Peyer's patch (tissue), 4 donors: ENCODE measurements around the gene RPA3. TPM values are rescaled to one million over a fixed set of nuclear protein-coding genes. Genes with fewer than 3 reads are reported as not detected.
A peak's percentile ranks its signal among the peaks of the same experiment; 100 is the strongest.

Experiments used
- DNase-seq, 3 donors: peaks; one replicate each; pipeline ENCODE4 v3.0.0-alpha.2; 2017 to 2019
- H3K27ac ChIP-seq, 4 donors: fragments of 200-600 bp; sonication (generic); one replicate each; pipeline ENCODE4 v1.5.1; 2016 to 2019
- H3K27me3 ChIP-seq, 2 donors: fragments of 200-600 bp; sonication (generic); one replicate each; pipeline ENCODE4 v1.5.1; 2019
- H3K36me3 ChIP-seq, 3 donors: fragments of 200-600 bp; sonication (generic); one replicate each; pipeline ENCODE4 v1.5.1; 2016 to 2019
- H3K4me1 ChIP-seq, 4 donors: fragments of 200-600 bp; sonication (generic); one replicate each; pipeline ENCODE4 v1.5.1; 2016 to 2019
- H3K4me3 ChIP-seq, 4 donors: fragments of 200-600 bp; sonication (generic); 1 replicate in 3 of 4; 2 replicates in 1 of 4; pipeline ENCODE4 v1.5.1; 2016 to 2019; ENCODE audit warnings: mild to moderate bottlenecking in 1 of 4
- H3K9me3 ChIP-seq, 4 donors: fragments of 200-600 bp; sonication (generic); one replicate each; pipeline ENCODE4 v1.5.1; 2016 to 2019; ENCODE audit warnings: mild to moderate bottlenecking in 1 of 4
- CTCF ChIP-seq, 6 experiments: fragments of 450-650 bp in 4 of 6; fragments of 200-600 bp in 2 of 6; sonication (generic) in 1 of 6; IDR thresholded peaks; one replicate each; pipeline ENCODE4 v1.5.1; 2017 to 2019; ENCODE audit warnings: antibody characterized with exemption in 6 of 6, mild to moderate bottlenecking in 3 of 6, moderate library complexity in 1 of 6
- POLR2A ChIP-seq, 2 donors: fragments of 450-650 bp; IDR thresholded peaks; one replicate each; pipeline ENCODE4 v1.5.1; 2017; ENCODE audit warnings: antibody characterized with exemption in 2 of 2, mild to moderate bottlenecking in 2 of 2, moderate library complexity in 2 of 2
- total RNA-seq, 4 donors: library from RNA; depleted of rRNA; stranded (reverse); fragments of >200 nt; gene quantifications; one replicate each; pipeline ENCODE4 v1.1.0, GENCODE V29; 2016

The RPA3 gene
- total RNA-seq, 4 donors from 2014 or later = 11.3 to 23.6 (median 19.4) TPM

DNA sequence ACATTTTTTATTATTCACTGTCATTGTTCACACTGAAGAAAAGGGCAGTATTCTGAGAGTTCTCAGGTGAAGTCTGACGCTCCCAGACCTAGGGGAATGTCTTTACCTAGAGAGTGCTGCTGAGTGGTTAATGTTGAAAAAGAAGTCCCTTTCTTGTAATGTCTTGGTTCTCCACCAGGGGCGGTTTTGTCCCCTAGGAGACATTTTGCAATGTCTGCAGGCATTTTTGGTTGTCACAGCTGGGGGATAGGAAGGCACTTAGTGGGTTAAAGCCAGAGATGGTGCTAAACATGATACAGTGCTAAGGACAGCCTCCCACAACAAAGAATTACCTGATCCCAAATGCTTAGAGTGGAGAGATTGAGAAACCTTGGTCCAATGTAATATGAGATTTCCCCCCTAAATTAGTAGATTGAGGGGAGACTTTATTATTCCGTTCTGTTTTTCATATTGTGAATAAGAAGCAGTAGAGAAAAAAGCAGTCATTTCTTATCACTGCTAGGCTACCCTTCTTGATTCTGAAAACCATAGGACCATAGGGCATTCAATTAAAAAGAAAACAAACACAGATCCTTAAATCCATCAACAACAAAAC lies 64.7 kb downstream of the RPA3 start:
- DNase-seq = no peak
- no peaks in the 10 kb centered on the region for H3K4me1 ChIP-seq
- no peak overlapping the region for H3K27ac ChIP-seq
- H3K4me3 ChIP-seq = no peak overlapping the region
- TF ChIP-seq POLR2A (IDR thresholded peaks at IDR 0.05) (no peak), CTCF (IDR thresholded peaks at IDR 0.05) (peak in 5 of 6 experiments; percentile 16 to 31 (median 30))
- no peaks in the 10 kb centered on the region for H3K27me3 ChIP-seq
- H3K36me3 ChIP-seq = no peaks in the 10 kb centered on the region
- no peaks in the 10 kb centered on the region for H3K9me3 ChIP-seq

DNA sequence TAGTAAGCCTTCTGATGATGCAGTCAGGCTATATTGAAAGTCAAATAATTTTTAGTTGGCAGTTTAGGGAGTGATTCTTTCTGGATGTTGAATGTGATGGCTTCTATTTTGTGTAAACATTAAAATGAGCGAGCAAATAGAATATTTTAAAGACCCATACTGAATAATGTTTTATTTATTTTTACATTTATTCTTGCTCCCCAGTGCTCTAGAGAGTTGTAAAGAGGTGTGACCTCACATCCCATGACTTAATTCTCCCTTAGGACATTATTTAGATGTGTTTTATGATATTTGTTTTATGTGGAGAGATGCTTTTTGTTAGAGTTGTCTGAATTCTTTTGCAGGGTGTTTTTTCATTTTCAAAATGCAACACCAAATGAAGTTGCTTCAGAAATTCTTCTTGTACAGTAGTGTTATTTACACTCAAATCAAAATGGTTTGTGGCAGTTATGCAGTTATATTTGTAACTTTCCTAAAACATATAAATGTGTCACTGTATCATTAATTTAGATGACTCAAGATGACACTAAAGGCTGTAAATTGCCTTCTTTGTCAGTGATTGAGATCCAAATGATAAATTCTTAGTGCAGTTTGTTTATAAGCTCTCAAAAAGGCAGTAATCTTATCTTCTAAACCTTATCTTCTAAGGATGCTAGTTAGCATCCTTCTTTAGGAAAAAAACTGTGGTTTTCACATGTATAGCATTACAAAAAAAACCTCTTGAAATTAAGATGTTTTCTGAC lies 65.4 kb downstream of the RPA3 start:
- Histone ChIP-seq H3K27me3 (no peaks in the 10 kb centered on the region), H3K27ac (no peak overlapping the region), H3K9me3 (no peaks in the 10 kb centered on the region), H3K36me3 (no peaks in the 10 kb centered on the region), H3K4me3 (no peak overlapping the region), H3K4me1 (no peaks in the 10 kb centered on the region)
- no peak for DNase-seq
- TF ChIP-seq POLR2A (IDR thresholded peaks at IDR 0.05) (no peak), CTCF (IDR thresholded peaks at IDR 0.05) (no peak)

DNA sequence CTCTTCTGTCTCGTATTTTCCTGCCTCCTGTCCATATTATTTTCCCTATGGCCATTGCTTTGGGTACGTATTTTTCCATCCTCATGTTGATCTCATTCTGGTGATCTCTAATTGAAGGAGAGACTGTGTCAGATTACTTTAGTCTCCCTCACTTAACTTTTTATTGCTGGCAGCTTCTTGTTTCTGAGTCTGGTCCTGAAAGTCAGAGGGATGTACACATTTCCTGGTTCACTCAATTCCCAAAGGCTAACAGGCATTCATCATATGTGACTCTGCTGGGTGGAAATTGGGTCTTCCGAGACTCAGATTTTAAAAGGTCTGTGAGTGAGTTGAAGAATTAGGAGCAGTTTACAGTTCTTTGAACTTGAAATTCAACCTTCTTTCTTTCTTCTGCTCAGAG lies 66.9 kb downstream of the RPA3 start:
- Histone ChIP-seq H3K27ac (no peak overlapping the region), H3K4me3 (no peak overlapping the region), H3K36me3 (no peaks in the 10 kb centered on the region), H3K27me3 (no peaks in the 10 kb centered on the region), H3K4me1 (no peaks in the 10 kb centered on the region), H3K9me3 (no peaks in the 10 kb centered on the region)
- no peak for DNase-seq
- TF ChIP-seq CTCF (IDR thresholded peaks at IDR 0.05) (no peak), POLR2A (IDR thresholded peaks at IDR 0.05) (no peak)

DNA sequence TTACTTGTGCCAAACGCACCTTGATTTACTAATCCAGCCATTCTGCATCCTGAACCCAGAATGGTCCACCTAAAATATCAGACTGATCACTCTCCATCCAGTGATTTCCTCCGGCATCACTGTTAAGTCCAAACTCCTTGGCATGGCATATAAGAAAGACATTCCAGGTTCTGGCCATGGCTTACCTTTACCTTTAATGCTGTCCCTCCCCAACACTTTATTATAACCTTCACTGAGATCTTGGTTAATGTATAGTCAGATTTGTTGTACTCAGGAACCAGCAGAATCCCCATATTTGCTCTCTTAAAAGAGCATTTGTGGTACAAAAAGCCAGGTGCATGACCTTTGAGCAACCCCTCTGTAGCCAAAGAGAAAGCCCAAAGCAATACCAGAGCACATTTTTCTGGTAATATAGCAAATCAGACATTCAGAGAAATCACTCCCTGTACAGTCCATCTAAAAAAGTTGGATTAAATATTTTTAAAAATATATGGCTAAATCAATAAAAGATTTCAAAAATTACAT lies 67.7 kb downstream of the RPA3 start:
- no peaks in the 10 kb centered on the region for H3K9me3 ChIP-seq
- DNase-seq = no peak
- no peak overlapping the region for H3K27ac ChIP-seq
- H3K4me3 ChIP-seq = no peak overlapping the region
- no peak for TF ChIP-seq CTCF (IDR thresholded peaks at IDR 0.05)
- no peak for TF ChIP-seq POLR2A (IDR thresholded peaks at IDR 0.05)
- no peaks in the 10 kb centered on the region for H3K27me3 ChIP-seq
- no peaks in the 10 kb centered on the region for H3K4me1 ChIP-seq
- no peaks in the 10 kb centered on the region for H3K36me3 ChIP-seq

DNA sequence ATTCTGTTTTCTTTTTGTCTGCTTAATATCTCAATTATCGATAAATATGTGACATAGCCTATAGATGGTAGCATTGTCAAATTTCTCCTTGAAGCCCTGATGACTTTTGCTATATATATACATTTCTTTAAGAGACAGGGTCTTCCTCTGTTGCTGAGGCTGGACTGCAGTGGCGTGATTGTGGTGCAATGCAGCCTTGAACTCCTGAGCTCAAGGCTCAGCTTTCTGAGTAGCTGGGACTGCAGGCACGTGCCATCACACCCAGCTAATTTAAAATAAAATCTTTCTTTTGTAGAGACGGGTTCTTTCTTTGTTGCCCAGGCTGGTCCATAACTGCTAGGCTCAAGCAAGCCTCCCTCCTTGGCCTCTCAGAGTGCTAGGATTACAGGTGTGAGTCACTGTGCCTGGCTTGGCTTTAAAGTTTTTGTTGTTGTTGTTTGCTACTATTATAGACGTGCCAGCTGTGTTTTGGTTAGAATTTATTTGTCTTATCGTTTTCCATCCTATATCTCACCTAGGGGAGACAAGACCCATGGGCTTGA lies 70.8 kb downstream of the RPA3 start:
- Histone ChIP-seq H3K4me1 (no peaks in the 10 kb centered on the region), H3K4me3 (no peak overlapping the region), H3K27ac (no peak overlapping the region), H3K27me3 (no peaks in the 10 kb centered on the region), H3K36me3 (no peaks in the 10 kb centered on the region), H3K9me3 (no peaks in the 10 kb centered on the region)
- DNase-seq = no peak
- TF ChIP-seq POLR2A (IDR thresholded peaks at IDR 0.05) (no peak), CTCF (IDR thresholded peaks at IDR 0.05) (no peak)
